ENCODE data around the gene WDR37.

DNA sequence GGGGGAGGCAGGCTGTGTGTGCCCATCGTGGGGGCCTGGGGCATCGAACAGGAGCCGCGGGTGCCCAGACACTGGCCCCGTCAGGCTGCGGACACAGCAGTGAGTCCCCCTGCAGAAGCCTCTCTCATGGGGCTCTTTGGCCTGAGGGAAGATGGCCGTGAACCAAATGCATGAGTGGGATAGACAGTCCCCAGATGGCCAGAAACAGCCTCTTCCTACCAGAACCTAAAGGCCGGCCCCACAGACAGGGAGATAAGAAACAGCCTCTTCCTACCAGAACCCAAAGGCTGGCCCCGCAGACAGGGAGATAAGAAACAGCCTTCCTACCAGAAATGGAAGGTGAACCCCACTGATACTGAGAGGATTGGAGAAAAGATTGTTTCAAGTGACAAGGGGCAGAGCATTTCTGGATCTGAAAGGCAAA lies 47.1 kb upstream of the WDR37 start:
- TF ChIP-seq POLR2A (IDR thresholded peaks at IDR 0.05; ENCODE audit: low read length) (no peak), GATA1 (IDR thresholded peaks at IDR 0.05; ENCODE audit: low read depth, low read length) (peak; percentile 43)

Measured in erythroblast (primary cell).